Measurements from ENCODE around the gene ANO7.

The ANO7 gene

DNA sequence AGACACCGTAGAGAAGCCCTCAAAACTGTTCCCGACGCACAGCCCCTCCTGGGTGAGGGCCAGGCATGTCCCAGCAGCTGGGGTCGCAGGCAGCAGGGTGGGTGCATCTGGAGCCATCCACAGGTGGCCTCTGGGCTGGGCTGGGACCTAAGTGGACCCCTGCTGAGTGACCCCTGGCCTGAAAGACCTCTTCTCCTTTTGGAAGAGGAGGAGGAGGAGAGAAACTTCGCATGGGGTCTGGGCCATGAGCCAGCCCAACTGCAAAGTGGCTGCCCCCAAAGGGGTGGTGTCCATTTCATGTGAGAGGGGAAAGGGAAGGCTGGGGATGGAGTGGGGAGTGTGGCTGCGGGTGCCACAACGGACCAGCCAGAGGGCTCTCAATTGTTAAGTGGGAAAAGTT lies 25.1 kb downstream of the ANO7 start:
- no peak for DNase-seq

DNA sequence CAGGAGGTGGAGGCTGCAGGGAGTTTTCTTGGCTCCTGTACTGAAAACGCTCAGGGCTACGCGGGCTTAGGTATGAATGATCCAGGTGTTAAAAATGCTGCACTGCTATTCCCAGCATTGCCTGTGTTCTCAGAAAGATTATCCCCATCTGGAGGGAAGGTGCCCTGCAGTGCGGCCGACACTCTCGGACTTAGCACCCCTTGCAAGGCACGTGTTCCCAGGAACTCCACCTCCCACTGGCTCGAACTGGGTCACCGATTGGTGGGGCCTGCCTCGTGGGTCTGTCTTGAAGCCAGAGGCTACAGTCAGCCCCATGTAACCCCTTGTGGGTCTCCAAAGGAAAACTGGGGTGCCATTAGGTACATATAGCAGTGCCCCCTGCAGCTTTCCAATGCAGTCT lies 25.7 kb downstream of the ANO7 start:
- DNase-seq = no peak

DNA sequence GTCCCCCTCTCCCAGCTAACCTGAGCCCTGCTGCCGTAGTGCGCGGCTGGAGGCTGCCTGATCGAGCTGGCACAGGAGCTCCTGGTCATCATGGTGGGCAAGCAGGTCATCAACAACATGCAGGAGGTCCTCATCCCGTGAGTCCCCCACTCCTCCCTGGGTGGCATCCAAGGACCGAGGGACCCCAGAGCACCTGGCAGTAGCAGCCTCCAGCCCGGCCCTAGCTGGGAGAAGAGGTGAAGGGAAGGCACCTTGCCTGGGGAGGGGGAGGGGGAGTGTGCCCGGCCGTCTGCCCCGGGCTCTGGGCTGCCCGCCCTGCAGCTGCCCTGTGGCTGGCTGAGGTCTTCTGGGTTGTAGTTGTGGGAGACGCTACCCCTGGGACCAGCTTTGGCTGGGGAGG lies 26.3 kb downstream of the ANO7 start:
- no peak for DNase-seq

DNA sequence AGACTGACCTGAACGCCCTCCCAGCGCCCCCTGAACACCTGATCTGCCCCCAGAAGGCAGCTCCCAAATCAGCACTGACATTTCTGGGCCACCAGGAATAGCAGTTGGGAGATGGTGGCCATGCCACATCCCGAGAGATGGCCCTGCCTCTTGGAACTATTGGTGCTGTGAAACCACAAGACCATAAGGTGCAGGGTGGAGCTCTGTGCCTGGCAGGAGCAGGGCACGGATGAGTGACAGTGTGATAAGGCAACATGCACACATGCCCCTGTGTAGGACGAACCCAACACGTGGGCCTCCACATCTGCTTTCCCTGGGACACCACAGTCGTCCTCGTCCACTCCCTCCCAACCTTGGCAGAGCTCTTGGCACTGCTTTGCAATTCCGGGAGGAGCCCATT lies 26.9 kb downstream of the ANO7 start:
- DNase-seq = no peak

DNA sequence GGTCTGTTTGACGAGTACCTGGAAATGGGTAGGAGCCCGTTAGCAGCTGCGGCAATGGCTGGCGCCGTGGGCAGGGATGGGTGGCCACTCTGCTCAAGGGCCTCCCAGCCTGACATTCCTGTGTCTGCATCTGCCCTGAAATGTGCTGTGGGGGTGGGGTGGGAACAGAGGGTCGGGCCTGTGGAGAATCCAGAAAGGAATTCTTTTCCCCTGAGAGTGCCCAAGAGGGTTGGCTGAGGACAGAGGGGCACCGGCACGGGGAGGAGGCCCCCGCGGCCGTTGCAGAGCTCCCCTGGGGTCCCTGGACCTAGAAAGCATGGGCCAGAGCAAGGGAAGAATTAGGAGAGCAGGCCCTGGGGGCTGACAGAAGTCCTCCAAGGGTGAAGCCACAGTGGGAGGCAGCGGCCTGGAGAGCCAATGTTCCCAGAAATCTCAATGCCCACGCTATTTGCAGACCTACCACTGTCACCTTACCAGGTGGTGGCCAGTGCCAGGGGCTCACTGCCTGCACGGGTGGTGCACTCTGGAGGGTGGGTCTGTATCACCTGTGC lies 27.8 kb downstream of the ANO7 start:
- DNase-seq = no peak

DNA sequence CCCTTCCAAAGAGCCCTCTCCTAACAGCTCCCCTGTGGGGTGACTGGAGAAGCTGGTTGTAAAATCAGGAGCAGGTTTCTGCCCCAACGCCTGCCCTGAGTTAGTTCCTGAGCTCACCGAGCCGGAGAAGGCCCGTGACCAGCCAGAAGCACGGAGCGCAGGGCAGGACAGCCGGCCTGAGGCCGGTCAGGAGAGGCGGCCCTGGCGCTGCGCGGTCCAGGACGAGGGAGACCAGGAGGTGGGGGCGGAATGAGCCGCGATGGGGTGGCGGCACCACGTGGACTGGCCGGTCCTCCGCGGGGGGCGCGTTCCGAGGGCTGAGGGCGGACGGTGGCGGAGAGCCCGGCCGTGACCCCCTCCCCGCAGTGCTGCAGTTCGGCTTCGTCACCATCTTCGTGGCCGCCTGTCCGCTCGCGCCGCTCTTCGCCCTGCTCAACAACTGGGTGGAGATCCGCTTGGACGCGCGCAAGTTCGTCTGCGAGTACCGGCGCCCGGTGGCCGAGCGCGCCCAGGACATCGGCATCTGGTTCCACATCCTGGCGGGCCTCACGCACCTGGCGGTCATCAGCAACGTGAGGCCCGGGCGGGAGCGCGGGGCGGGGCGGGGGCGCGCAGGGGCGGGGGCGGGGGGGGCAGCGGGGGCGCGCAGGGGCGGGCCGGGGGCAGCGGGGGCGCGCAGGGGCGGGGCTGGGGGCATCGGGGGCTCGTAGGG lies 29.0 kb downstream of the ANO7 start:
- peak; percentile 77 for DNase-seq

DNA sequence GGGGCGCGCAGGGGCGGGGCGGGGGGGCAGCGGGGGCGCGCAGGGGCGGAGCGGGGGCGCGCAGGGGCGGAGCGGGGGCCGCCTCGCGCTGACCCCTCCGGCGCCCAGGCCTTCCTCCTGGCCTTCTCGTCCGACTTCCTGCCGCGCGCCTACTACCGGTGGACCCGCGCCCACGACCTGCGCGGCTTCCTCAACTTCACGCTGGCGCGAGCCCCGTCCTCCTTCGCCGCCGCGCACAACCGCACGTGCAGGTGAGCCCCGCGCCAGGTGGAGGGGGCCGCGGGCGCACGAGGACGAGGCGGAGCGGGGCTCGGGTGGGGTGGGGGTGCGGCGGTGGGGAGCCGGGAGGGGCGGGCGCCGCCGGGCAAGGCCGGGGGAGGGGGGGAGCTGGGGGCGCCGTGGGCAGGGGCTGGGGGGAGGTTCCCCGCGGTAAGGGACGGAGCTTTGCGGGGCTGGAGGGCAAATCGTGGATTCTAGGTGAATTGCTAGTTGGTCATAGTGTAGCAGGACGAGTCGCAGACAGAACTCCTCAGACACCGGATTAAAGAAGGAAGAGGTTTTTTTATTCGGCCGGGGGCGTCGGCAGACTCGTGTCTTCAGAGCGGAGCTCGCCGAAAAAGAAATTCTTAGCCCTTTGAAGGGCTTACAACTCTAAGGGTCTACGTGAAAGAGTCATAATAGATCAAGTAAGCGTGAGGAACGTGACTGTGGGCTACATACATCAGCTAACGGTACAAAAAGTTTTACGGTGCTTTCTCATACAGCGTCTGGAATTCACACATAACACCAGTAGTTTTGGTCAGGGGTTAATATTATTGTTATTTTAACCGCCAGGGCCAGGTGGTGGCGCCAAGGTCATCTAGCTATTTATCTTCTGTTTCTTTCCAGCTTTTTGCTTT lies 29.9 kb downstream of the ANO7 start:
- peak; percentile 69 for DNase-seq

DNA sequence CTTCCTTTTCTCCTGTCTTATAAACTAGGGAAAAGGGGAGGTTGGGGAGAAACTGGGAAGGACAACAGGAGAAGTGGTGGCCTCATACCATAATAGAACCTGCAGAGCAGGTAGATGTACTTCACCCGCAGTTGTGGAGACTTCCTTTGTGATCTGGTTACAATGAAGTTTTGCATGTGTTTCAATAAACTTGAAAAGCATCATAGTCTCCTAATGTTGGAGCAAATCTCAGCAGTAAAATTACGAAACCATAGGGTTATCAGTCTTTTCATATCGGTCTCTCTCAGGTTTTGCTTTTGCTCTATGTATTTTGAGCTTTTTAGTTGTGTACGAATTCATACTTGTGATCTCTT lies 30.5 kb downstream of the ANO7 start:
- no peak for DNase-seq

DNA sequence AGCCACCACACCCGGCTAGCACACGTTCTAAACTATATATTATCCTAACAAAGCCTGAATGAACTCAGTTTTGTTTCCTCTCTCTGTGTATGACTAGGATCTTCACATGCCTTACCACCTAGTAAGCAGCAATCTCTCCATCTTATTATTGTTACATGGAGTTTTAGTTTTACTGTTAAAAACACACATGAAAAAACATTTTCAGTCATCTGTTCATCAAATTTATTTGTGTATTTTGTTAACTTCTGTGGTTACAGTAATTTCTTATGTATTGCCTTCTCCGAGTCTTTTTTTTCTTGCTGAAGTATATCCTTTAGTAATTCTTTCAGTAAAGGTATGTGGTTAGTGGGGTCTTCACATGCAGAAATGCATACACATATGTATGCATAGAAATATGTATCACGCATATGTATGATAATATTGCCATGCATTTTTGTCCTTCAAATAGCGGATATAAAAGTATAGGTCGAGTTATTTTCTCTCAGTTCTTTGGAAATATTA lies 31.4 kb downstream of the ANO7 start:
- DNase-seq = no peak

DNA sequence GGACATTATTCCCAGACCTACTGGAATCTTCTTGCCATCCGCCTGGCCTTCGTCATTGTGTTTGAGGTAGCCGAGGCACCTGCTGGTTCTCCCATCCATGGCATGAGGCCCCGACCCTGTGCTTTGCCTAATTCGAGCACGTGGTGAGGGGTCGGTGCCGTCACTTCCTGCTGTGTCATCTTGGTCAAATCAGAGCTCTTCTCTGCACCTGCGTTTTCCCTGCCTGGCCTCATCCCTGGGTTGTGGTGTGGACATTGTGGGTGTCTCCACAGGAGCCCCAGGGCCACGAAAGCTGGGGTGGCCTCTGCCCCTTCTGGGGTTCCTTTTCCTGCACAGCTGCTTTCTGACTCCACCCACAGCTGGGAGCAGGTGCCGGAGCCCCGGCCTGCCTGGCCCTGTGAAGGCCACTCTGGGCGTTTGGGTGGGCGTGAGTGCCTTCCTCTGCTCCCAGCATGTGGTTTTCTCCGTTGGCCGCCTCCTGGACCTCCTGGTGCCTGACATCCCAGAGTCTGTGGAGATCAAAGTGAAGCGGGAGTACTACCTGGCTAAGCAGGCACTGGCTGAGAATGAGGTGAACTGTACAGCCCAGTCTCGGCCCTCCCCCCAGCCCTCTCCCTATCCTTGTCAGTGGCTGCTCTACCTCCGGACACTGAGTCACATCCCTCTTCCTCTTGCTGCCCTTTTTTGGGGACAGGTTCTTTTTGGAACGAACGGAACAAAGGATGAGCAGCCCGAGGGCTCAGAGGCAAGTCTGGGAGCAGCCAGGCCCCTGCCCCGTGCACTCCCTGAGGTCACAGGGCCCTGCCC lies 34.9 kb downstream of the ANO7 start:
- no peak for DNase-seq

DNA sequence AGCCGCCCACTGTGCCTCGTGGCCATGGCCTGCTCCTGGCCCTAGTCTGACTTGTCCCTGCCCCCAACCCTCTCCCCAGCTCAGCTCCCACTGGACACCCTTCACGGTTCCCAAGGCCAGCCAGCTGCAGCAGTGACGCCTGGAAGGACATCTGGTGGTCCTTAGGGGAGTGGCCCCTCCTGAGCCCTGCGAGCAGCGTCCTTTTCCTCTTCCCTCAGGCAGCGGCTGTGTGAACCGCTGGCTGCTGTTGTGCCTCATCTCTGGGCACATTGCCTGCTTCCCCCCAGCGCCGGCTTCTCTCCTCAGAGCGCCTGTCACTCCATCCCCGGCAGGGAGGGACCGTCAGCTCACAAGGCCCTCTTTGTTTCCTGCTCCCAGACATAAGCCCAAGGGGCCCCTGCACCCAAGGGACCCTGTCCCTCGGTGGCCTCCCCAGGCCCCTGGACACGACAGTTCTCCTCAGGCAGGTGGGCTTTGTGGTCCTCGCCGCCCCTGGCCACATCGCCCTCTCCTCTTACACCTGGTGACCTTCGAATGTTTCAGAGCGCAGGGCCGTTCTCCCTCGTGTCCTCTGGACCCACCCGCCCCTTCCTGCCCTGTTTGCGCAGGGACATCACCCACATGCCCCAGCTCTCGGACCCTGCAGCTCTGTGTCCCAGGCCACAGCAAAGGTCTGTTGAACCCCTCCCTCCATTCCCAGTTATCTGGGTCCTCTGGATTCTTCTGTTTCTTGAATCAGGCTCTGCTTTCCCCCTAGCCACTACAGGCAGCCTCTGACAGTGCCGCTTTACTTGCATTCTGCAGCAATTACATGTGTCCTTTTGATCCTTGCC lies 35.8 kb downstream of the ANO7 start:
- no peak for DNase-seq

DNA sequence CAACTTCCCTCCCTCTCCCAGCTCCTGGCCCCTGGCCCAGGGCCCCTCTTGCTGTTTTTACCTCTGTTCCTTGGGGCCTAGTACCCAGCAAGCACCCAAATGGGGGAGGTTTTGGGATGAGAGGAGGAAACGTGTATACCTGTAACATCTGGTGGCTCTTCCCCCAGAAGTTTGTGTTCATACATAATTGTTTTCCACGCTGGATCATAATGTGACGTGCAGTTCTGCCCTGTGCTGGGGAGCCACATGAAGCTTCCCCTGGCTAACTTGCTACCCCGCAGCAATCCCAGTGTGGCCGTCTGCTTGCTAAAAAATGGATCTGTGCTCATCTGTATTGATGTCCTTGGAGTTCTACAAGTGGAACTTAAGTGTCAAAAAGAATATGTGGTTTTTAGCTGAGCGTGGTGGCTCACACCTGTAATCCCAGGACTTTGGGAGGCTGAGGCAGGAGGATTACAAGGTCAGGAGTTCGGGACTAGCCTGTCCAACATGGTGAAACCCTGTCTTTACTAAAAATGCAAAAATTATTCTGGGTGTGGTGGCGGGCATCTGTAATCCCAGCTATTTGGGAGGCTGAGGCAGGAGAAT lies 36.5 kb downstream of the ANO7 start:
- no peak for DNase-seq

DNA sequence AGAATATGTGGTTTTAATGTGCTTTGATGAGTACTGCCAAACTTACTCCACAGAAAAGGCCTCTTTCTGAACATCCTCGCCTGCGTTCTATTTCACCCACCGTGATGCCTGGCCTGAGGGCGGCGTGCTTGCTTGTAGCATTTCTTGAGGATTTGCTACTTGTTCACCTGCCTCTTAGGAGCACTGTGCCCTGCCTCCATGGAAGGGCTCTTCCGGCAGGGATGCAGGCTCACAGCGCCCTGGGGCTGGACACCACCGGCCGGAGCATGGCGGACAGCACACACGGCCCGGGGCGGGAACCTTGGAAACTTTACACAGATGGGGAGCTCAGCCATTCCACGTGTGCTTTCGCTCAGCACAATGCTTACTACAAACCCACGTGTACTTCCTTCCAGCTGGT lies 37.1 kb downstream of the ANO7 start:
- no peak for DNase-seq

DNA sequence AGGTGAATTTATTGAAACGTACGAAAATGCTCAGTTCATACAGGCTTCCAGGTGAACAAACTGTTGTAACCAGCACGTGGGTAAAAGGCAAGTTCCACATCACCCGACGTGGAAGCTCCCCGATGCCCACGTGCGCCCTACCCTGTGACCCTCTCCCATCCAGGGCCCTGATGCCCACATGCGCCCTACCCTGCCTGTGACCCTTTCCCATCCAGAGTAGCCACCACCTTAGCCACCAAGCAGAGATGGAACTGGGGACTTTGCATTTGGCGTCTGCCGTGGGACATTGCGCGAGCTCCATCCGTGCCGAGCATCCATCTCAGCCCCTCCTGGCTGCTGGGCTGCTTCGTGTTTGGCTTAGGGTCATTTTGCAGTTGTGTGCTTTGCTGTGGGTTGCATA lies 37.5 kb downstream of the ANO7 start:
- no peak for DNase-seq

DNA sequence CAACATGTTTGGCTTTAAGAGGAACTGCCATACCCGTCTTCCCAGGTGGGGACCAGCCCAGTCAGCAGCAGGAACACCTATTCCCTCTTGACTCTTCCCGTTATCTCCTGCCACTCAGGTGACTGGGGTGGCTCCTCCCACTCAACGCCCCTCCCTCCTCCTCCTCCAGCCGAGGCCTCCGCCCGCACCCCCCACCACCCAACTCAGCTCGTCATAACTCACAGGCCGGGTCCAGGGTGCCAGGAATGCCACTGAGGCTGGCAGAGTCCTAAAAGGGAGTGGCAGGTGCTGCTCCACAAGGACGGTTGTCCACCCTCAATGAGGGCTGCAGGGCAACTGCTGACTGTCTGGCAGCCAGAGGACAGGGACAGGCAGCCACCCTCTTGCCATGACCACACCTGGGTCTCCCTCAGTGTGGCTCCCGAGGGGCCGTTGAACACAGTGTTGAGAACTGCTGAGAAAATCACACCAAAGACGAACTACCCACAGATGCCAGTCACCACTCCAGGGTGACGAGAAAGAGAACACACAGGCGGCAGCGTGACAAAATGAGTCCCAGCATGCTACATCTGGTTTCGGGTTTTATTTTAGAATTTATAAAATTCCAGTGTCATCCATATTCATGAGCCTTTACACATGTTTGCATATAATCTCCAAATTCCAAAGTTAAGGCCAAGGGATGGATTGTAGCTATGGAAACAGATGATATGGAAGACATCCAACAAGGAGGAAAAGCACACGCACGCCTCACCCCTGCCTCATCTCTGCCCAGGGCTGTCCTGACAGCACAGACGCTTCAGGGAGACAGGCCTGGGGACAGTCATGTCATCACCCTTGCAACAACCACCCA lies 38.5 kb downstream of the ANO7 start:
- no peak for DNase-seq

DNA sequence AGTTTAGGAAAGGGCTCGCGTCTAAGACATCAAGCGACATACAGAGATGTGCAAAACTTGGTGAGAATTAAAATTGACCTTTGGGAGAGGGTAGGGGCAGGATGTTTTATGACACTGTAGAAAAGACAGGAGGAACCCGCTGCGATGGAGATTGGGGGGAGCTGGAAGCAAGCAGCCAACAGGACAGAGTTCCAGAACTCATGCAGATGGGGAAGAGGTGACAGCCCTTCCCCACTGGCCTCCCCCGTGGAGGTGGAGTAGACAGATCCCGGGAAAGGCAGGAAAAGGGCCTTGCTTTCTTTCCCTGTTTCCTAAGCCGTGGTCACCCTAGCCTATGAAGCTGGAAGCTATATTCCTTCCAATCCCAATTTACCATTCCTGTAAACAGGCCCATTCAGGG lies 39.1 kb downstream of the ANO7 start:
- DNase-seq = no peak

DNA sequence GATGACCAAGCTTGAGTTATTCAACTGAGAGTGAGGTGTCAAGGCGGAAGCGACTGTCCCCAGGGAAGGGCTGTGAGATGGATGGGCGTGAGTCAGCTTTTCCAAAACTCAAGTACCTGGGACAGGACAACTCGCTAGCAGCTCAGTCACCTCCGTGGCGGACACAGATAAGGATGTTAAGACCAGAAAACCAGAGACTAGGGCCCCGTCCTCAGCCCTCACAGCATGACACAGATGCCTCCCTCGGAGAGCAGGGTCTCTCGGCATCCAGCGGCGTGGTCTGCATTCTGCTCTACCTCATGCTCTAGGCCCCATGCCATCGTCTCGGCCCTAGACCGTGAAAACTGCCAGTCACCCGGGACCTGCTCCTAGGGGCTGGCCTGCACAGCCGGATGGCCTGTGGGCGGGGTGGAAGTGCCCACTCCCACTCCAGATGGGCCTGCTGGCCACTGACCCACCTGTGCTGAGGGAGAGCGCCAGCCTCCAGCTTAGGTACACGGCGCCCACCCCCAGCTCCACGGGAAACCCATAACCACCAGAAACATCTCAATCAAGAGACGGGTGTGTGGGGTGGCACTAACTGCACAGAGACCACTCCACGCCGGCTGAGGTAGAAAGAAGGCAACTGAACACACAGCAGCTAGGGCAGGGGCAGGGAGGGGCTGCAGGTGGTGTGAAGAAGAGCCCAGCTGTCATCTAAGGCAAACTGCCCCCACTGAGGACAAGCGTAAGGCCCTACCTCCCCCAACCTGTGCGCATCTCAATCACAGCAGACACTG lies 39.8 kb downstream of the ANO7 start:
- DNase-seq = no peak

DNA sequence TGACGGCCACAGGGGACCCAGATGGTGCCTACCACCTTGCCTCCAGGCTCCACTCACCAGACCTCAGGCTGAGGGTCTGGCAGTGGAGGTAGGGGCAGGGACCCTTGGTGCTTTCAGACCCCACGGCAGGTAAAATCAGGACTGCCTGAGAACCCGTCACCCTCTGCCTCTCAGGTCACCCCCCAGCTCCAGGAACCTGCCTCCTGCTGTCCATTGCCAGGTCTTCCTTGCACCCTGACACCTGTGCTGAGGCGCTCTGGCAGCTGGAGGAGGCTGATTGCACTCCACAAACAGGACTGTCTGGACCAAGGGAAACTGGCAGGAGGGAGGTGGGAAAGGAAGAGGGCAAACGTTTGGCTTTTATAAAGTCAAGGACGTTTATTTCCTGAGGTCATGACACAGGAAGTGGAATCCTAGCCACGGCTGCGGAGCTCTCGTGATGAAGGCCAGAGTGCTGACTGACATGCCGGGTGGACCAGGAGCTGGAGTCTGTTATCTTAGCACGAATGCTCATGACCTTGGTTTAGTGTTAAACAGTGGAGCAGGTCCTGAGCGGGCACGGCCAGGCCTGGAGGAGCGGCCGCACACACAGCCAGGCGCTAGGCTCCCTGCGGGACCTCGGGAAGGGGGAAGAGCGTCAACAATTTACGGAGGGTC lies 40.5 kb downstream of the ANO7 start:
- DNase-seq = no peak
